ENCODE results near the gene GDF11.

Gene GDF11

GRCh38 chr12:55777856-55778255 lies 34.9 kb downstream of the GDF11 start:
- no peaks in the 10 kb centered on the region for H3K4me1 ChIP-seq (ENCODE audit: control insufficient read depth in 1 of 2, insufficient read depth in 2 of 2, low read length in 2 of 2)
- no peaks in the 10 kb centered on the region for H3K9me3 ChIP-seq (ENCODE audit: control insufficient read depth in 1 of 2, low read length in 2 of 2)
- no peaks in the 10 kb centered on the region for H3K27me3 ChIP-seq (ENCODE audit: low read depth, low read length)
- peaks cover 27 to 30% of the 10 kb centered on the region in 2 donors for H3K36me3 ChIP-seq (ENCODE audit: control insufficient read depth in 1 of 2, insufficient read depth in 2 of 2, low read length in 2 of 2)
- H3K4me3 ChIP-seq (ENCODE audit: low read depth in 1 of 2, low read length in 2 of 2) = no peak overlapping the region
- no peak overlapping the region for H3K27ac ChIP-seq (ENCODE audit: low read length)

- no peaks in the 10 kb centered on the region for H3K9me3 ChIP-seq (ENCODE audit: control insufficient read depth in 1 of 2, low read length in 2 of 2)
- H3K27ac ChIP-seq (ENCODE audit: low read length) = no peak overlapping the region
- no peaks in the 10 kb centered on the region for H3K4me1 ChIP-seq (ENCODE audit: control insufficient read depth in 1 of 2, insufficient read depth in 2 of 2, low read length in 2 of 2)
- no peaks in the 10 kb centered on the region for H3K27me3 ChIP-seq (ENCODE audit: low read depth, low read length)
- H3K4me3 ChIP-seq (ENCODE audit: low read depth in 1 of 2, low read length in 2 of 2) = no peak overlapping the region
- peaks cover 49% of the 10 kb centered on the region in 2 donors for H3K36me3 ChIP-seq (ENCODE audit: control insufficient read depth in 1 of 2, insufficient read depth in 2 of 2, low read length in 2 of 2)
Observed at GRCh38 chr12:55780685-55781084, 37.8 kb downstream of the GDF11 start.

GRCh38 chr12:55788546-55788945 lies 45.6 kb downstream of the GDF11 start:
- Histone ChIP-seq H3K4me1 (ENCODE audit: control insufficient read depth in 1 of 2, insufficient read depth in 2 of 2, low read length in 2 of 2) (no peaks in the 10 kb centered on the region), H3K27ac (ENCODE audit: low read length) (no peak overlapping the region), H3K36me3 (ENCODE audit: control insufficient read depth in 1 of 2, insufficient read depth in 2 of 2, low read length in 2 of 2) (peaks cover 49 to 60% of the 10 kb centered on the region in 2 donors), H3K27me3 (ENCODE audit: low read depth, low read length) (no peaks in the 10 kb centered on the region), H3K9me3 (ENCODE audit: control insufficient read depth in 1 of 2, low read length in 2 of 2) (no peaks in the 10 kb centered on the region), H3K4me3 (ENCODE audit: low read depth in 1 of 2, low read length in 2 of 2) (no peak overlapping the region)

- Histone ChIP-seq H3K27ac (ENCODE audit: low read length) (no peak overlapping the region), H3K9me3 (ENCODE audit: control insufficient read depth in 1 of 2, low read length in 2 of 2) (no peaks in the 10 kb centered on the region), H3K4me3 (ENCODE audit: low read depth in 1 of 2, low read length in 2 of 2) (no peak overlapping the region), H3K4me1 (ENCODE audit: control insufficient read depth in 1 of 2, insufficient read depth in 2 of 2, low read length in 2 of 2) (no peaks in the 10 kb centered on the region), H3K27me3 (ENCODE audit: low read depth, low read length) (no peaks in the 10 kb centered on the region), H3K36me3 (ENCODE audit: control insufficient read depth in 1 of 2, insufficient read depth in 2 of 2, low read length in 2 of 2) (peaks cover 51 to 60% of the 10 kb centered on the region in 2 donors)
Observed at GRCh38 chr12:55789171-55789570, 46.2 kb downstream of the GDF11 start.

GRCh38 chr12:55789893-55790292 lies 47.0 kb downstream of the GDF11 start:
- H3K4me3 ChIP-seq (ENCODE audit: low read depth in 1 of 2, low read length in 2 of 2) = no peak overlapping the region

GRCh38 chr12:55795950-55796349 lies 53.0 kb downstream of the GDF11 start:
- Histone ChIP-seq H3K4me1 (ENCODE audit: control insufficient read depth in 1 of 2, insufficient read depth in 2 of 2, low read length in 2 of 2) (no peaks in the 10 kb centered on the region), H3K36me3 (ENCODE audit: control insufficient read depth in 1 of 2, insufficient read depth in 2 of 2, low read length in 2 of 2) (peaks cover 34 to 57% of the 10 kb centered on the region in 2 donors), H3K27me3 (ENCODE audit: low read depth, low read length) (no peaks in the 10 kb centered on the region), H3K9me3 (ENCODE audit: control insufficient read depth in 1 of 2, low read length in 2 of 2) (no peaks in the 10 kb centered on the region), H3K4me3 (ENCODE audit: low read depth in 1 of 2, low read length in 2 of 2) (no peak overlapping the region), H3K27ac (ENCODE audit: low read length) (no peak overlapping the region)

More at GRCh38 chr12:55789893-55790292, 47.0 kb downstream of the GDF11 start:
- H3K36me3 ChIP-seq (ENCODE audit: control insufficient read depth in 1 of 2, insufficient read depth in 2 of 2, low read length in 2 of 2) = peaks cover 48 to 66% of the 10 kb centered on the region in 2 donors
- H3K4me1 ChIP-seq (ENCODE audit: control insufficient read depth in 1 of 2, insufficient read depth in 2 of 2, low read length in 2 of 2) = no peaks in the 10 kb centered on the region
- no peaks in the 10 kb centered on the region for H3K9me3 ChIP-seq (ENCODE audit: control insufficient read depth in 1 of 2, low read length in 2 of 2)
- H3K27me3 ChIP-seq (ENCODE audit: low read depth, low read length) = no peaks in the 10 kb centered on the region
- H3K27ac ChIP-seq (ENCODE audit: low read length) = no peak overlapping the region

GRCh38 chr12:55797068-55797467 lies 54.1 kb downstream of the GDF11 start:
- no peak overlapping the region for H3K27ac ChIP-seq (ENCODE audit: low read length)
- no peaks in the 10 kb centered on the region for H3K9me3 ChIP-seq (ENCODE audit: control insufficient read depth in 1 of 2, low read length in 2 of 2)
- H3K27me3 ChIP-seq (ENCODE audit: low read depth, low read length) = no peaks in the 10 kb centered on the region
- H3K4me3 ChIP-seq (ENCODE audit: low read depth in 1 of 2, low read length in 2 of 2) = no peak overlapping the region
- H3K36me3 ChIP-seq (ENCODE audit: control insufficient read depth in 1 of 2, insufficient read depth in 2 of 2, low read length in 2 of 2) = peaks cover 34 to 61% of the 10 kb centered on the region in 2 donors
- no peaks in the 10 kb centered on the region for H3K4me1 ChIP-seq (ENCODE audit: control insufficient read depth in 1 of 2, insufficient read depth in 2 of 2, low read length in 2 of 2)

- peaks cover 34 to 61% of the 10 kb centered on the region in 2 donors for H3K36me3 ChIP-seq (ENCODE audit: control insufficient read depth in 1 of 2, insufficient read depth in 2 of 2, low read length in 2 of 2)
- H3K4me1 ChIP-seq (ENCODE audit: control insufficient read depth in 1 of 2, insufficient read depth in 2 of 2, low read length in 2 of 2) = no peaks in the 10 kb centered on the region
- no peak overlapping the region for H3K27ac ChIP-seq (ENCODE audit: low read length)
- no peaks in the 10 kb centered on the region for H3K9me3 ChIP-seq (ENCODE audit: control insufficient read depth in 1 of 2, low read length in 2 of 2)
- H3K4me3 ChIP-seq (ENCODE audit: low read depth in 1 of 2, low read length in 2 of 2) = no peak overlapping the region
- H3K27me3 ChIP-seq (ENCODE audit: low read depth, low read length) = no peaks in the 10 kb centered on the region
Observed at GRCh38 chr12:55797550-55797949, 54.6 kb downstream of the GDF11 start.
